KG1 (cell line): ENCODE data around the gene KCNK15.
"Not testable (repeated sequence)": the region's sequence is repeated elsewhere in the genome, so short reads cannot be mapped to it uniquely, and the experiment has no call there.

Experiments used
- DNase-seq: peaks from one replicate; lab custom pipeline; 2025; lab: John Stamatoyannopoulos, UW

KCNK15 gene

DNA sequence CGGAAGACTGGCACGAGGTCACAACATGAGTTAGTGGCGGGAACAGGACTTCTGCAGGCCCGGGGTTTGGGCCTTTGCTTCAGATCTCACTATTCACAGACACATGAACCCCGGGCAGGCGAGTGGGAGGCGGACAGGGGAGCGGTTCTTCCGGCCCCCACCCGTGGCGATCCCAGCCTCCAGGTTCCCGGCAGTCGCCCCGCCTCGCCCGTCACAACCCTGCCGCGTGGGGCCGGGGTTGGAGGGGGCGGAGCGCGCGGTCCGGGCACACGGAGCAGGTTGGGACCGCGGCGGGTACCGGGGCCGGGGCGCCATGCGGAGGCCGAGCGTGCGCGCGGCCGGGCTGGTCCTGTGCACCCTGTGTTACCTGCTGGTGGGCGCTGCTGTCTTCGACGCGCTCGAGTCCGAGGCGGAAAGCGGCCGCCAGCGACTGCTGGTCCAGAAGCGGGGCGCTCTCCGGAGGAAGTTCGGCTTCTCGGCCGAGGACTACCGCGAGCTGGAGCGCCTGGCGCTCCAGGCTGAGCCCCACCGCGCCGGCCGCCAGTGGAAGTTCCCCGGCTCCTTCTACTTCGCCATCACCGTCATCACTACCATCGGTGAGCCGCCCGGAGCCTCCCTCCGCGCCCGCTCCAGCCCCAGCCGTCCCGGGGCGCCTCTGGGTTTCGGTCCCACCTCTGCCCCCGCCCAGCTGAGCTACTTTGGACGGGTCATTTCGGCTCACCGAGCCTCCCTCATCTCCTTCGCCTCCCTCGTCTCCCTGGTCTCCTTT is at the start of gene KCNK15:
Gene KCNK15 (plus strand): TSS at position 268 of the 769 bp plus-strand sequence. CDS start 46 bp downstream, at position 314.
- DNase-seq, result no peak

DNA sequence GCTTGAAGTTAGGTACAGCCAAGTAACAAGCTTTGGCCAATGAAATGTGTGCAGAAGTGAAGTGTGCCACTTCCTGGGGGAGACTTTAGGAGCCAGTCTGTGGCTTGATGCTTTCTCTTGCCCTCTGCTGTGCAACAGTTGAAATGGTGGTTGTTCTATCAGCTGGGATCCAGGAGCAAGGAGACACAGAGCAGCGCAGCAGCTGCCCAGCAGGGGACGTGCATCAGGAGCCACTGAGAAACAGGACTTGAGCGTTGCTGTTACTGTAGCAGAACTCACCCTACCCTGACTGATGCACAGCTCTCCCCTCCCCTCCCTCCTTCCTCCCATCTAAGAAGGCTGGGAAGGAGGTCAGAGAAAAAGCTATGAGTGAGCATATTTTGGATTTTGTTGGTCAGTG is 49.4 kb upstream of the KCNK15 start:
- DNase-seq, result no peak

DNA sequence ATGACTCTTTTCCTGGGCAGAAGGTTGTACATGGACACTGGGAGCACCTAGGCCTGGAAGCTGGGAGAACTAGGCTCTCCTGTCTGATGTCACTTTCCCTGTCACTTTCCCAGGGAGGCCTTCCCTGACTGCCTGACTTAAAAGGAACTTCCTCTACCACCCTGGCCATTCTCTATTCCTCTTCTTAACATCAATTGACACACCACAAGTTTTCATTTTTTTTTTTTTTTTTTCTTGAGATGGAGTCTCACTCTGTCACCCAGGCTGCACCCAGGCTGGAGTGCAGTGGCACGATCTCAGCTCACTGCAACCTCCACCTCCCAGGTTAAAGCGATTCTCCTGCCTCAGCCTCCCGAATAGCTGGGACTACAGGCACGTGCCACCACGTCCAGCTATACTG is 48.6 kb upstream of the KCNK15 start:
- DNase-seq, result not testable (repeated sequence)

GRCh38 chr20:44698351-44698750 is 47.3 kb upstream of the KCNK15 start:
- DNase-seq, result no peak

DNA sequence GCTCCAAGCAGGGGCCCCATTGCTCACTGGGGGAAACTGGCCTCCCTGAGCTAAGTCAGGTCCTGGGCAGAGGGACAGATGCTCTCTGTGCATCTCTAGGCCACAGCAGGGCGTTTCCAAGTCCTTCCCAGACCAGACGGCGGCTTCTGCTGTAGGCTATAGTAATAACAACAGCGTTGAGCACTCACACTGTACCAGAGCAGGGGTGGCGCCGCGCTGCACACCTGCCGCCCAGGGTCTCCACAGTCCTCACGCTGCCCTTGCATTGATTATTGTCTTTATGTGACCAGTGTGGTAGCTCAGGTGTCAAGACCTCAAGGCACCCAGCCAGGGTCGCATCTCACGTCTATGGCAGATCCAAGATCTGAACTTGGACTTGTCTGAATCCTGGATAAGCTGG is 45.4 kb upstream of the KCNK15 start:
- DNase-seq, result no peak

DNA sequence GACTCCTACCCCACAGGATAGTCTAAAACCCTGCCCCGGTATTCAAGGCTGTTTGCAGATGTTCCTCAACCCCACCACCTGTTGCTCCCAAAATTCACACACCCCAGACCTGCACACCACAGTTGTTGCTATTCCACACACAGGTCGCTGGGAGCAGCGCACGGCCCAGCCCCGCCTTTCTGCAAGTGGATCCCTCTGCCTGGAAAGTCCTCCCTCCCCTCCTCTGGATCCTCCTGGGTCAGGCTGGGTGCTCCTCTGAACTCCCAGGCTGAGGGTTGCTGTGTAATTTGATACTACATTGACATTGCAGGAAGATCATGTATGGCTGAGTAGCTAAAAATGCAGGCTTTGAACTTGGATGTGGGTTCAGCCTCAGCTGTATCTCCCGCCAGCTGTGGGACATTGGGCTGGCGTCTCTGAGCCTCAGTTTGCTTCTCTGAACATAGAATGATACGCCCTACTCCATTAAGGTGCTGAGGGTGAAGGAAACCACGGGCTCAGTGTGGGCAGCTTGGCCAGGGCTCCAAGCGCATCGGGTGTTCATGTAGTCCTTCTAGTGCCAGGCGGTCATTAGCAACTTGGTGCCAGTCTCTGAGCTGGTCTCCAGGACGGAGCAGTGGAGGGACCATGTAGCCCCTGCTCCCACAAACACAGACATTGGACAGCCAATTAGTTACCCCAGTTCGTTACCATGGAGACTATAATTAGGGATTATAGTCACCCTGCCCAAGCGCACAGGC is 44.4 kb upstream of the KCNK15 start:
- no peak for DNase-seq

DNA sequence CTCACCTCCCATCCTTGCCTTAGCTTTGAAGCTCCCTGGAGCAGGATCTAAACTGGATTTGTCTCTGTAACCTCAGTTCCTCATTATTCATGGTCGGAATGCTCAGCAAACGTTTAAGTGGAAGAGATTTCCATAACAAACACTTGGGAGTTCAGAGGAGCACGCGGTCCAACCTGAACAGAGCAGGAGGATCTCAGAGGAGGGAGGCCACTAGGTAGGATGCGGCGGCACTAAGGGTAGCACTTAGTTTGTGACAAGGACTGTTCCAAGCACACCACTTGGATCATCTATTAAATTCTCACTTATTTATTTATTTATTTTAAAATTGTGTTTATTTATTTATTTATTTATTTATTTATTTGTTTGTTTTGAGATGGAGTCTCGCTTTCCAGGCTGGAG is 43.8 kb upstream of the KCNK15 start:
- no peak for DNase-seq

DNA sequence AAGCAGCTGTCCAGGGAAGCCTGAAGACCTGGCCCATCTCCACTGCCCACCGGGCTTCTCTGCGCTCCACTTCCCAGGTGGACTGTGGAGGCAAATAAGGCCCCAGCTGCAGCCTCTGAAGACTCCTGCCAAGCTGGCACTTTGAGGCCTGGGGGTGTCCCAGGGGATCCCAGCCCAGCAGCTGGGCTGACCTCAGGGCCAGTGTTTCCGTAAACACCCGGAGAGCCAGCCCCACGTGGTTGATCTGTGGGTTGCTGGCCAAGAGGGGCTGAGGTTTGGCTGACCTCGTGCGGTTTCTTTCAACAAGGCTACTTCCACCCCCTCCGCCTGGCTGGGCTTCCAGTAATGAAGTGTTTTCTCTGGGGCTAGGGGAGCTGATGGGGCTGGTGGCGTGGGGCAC is 42.9 kb upstream of the KCNK15 start:
- no peak for DNase-seq

DNA sequence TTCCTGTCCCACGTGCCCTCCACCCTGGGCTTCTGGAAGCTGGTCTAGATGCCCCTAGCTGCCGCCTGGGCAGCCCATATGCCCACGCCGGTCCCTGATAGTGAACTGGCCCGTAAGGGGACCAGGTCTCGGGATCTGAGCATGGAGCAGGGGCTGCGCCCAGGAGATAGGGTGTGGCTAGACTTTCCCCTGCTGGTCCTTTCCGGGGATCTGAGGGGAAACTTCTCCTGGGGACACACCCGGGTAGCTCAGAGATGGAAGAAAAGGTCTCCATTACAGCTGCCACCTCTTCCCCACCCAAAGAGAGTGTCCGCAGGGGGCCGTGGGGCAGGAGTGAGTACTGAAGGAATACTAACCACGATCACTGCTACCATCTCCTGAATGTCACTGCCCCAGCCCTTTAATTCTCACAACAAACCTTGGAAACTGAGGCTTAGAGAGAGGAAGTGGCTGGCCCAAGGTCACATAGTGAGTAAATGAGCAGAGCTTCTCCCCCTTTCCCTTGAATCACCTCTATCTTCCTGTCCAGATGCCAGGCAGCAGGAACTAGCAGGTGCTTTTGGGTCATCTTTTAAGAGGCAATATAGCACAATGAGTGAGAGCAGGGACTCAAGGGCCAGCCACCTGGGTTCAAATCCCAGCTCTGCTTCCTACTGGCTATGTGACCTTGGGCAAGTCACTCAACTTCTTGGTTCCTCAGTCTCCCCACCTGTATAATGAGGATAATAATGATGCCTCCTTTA is 42.3 kb upstream of the KCNK15 start:
- DNase-seq, result no peak

DNA sequence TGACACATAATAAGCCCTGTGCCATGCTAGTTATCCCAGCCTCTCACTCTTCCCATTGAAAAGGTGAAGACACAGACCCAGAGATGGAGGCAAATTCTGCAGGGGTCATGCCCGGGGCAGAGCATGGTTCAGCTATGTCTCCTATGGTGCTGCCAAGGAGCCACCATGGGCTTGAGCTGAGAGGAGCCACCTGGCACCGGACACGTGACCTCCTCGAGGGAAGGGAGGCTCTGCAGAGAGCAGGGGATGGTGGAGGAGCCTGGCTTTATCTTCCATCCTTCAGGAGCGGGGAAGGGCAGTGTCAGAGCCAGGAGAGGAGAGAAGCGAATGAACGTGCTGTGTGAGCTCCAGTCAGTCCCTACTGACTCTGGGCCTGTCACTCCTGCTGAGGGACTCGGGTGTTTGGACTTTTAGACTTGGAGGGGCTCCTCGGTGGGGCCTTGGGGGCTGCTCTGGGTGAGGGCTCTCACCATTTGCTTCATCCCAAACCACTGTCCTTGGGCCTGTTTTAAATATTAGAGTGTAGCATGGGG is 41.6 kb upstream of the KCNK15 start:
- DNase-seq, result no peak

GRCh38 chr20:44704551-44704971 is 41.1 kb upstream of the KCNK15 start:
- DNase-seq, result no peak

GRCh38 chr20:44705364-44706094 is 40.1 kb upstream of the KCNK15 start:
- no peak for DNase-seq

- no peak for DNase-seq
Measured at GRCh38 chr20:44706301-44707017, 39.2 kb upstream of the KCNK15 start.

GRCh38 chr20:44707018-44707579 is 38.6 kb upstream of the KCNK15 start:
- DNase-seq, result no peak

DNA sequence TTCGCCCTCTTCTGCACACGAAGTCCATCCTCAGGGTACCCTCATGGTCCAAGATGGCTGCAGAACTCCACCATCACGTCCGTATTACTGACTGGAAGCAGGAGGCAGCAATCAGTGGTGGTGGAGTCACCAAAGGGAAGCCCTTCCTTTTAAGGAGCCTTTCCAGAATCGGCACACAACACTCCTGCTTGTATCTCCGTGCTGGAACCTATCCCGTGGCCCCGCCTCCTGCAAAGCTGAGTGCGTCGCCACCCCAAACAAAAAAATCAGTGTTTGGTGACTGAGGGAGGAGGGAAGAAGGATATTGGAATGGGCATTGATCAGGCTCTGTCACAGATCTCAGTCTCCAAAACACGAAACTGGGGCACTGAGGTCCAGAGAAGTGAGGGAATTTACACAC is 36.3 kb upstream of the KCNK15 start:
- no peak for DNase-seq

DNA sequence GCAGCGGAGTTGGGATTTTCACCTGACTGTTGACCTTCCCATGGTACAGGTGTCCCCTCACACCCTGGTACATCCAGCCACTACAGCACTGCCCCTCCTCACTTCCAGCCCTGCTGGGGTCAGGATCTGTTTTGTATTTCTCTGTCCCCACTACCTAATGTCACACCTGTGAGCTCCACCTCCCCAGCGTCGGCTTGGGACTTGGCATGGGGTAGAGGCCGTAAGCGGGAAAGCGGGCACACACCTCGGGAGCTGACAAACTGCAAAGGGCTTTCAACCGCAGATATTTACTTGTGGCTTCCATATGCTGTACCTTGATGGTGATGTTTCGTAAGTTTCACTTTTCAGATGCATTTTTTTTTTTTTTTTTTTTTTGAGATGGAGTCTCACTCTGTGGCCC is 35.9 kb upstream of the KCNK15 start:
- DNase-seq, result no peak

DNA sequence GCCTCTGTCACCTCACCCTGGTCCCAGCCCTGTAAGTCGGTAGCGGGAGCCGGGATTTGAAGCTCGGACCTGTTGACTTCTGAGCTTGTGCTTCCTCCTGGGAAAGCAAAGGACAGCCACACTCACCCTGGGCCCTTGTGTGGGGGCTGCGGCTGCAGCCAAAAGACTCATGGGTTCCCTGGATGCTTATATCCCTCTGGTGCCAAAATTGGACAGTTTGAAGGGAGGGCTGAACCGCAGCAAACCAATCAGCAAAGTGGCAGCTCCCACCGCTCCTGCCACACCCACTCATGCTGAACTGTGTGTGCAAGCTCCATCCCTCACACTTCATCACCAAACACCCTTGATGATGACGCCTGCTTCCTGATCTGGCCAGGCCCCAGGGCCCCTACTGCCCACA is 34.4 kb upstream of the KCNK15 start:
- DNase-seq, result no peak

GRCh38 chr20:44714102-44714700 is 31.5 kb upstream of the KCNK15 start:
- no peak for DNase-seq

GRCh38 chr20:44714701-44715498 is 30.8 kb upstream of the KCNK15 start, which contains the start of gene CCN5:
TSS of gene CCN5 (plus strand) at chr20:44715369. CDS start at chr20:44715391, 22 bp downstream.
- DNase-seq, result peak; percentile 15
